LNCaP clone FGC (cell line): ENCODE measurements around the gene GOT1.

Experiments used
- DNase-seq: peaks from one replicate; pipeline ENCODE4 v3.0.0-alpha.2; 2011; ENCODE audit warnings: low read depth
- H3K4me3 ChIP-seq: 2 replicates; pipeline ENCODE4 v1.5.1; 2011; ENCODE audit warnings: mild to moderate bottlenecking, low read depth, low read length, control low read depth
- CTCF ChIP-seq: IDR thresholded peaks from 2 replicates; pipeline ENCODE4 v1.5.1; 2012; ENCODE audit warnings: mild to moderate bottlenecking; ENCODE audit not compliant: control insufficient read depth, insufficient read depth; ENCODE audit errors: extremely low read depth

Gene GOT1

GRCh38 chr10:99421233-99421739 is 9.1 kb downstream of the GOT1 start:
- no peak for TF ChIP-seq CTCF
- no peak for DNase-seq
- H3K4me3 ChIP-seq = no peak overlapping the region

GRCh38 chr10:99419688-99420087 is 10.7 kb downstream of the GOT1 start:
- H3K4me3 ChIP-seq = no peak overlapping the region
- no peak for TF ChIP-seq CTCF
- DNase-seq = no peak

GRCh38 chr10:99418910-99419624 is 11.4 kb downstream of the GOT1 start:
- H3K4me3 ChIP-seq = no peak overlapping the region
- DNase-seq = no peak
- no peak for TF ChIP-seq CTCF

- no peak for DNase-seq
- TF ChIP-seq CTCF = no peak
- H3K4me3 ChIP-seq = no peak overlapping the region
Observed at GRCh38 chr10:99412099-99412498, 18.3 kb downstream of the GOT1 start.

GRCh38 chr10:99411546-99411945 is 18.9 kb downstream of the GOT1 start:
- no peak for TF ChIP-seq CTCF
- no peak overlapping the region for H3K4me3 ChIP-seq
- DNase-seq = no peak

GRCh38 chr10:99410876-99411275 is 19.5 kb downstream of the GOT1 start:
- no peak for DNase-seq
- H3K4me3 ChIP-seq = no peak overlapping the region

More at GRCh38 chr10:99410876-99411275, 19.5 kb downstream of the GOT1 start:
- no peak for TF ChIP-seq CTCF
